SW 1271 (cell line): ENCODE measurements around the gene ABCC5.

Experiments used
- DNase-seq, 2 experiments: peaks; one replicate each; lab custom pipeline; 2025; lab: John Stamatoyannopoulos, UW

The ABCC5 gene

DNA sequence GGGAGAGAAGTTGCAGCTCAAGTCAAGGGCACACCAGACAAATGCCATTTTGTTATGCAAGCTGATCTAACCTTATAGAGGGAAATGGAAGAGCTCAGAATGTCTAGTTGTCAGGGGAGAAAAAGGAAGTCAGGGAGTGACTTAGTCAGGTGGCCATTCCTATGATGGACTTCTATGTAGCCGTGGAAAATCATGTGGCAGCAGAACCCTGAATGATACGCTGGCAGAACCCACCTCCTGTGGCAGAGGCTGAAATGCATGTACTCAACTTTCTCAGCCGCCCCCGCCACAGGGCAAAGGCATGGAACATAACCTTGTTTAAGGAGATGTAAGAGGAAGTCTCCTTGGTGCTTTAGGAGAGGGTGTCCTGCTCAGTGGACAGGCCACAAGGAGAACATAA lies 95.3 kb downstream of the ABCC5 start:
- no peak for DNase-seq

- no peak for DNase-seq
These were observed 96.6 kb downstream of the ABCC5 start for GRCh38 chr3:183921096-183921495.

DNA sequence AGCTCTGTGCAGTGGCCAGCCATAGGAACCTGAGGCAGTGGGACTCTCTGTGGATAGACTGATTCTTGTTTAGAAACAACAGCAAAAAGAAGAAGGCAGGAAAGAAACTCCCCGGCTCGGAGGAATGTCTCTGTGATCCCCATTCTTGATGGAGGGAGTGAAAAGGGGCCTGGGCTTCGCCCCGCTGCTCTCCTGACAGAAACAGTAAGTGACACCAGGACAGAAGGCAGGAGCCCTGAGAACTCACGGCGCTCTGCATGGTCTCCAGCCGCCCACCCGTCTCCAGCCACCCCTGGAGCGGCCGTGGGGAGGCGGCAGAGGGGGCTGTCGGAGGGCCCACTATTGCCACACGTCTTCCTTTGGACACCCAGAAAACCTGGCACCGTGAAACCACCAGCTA lies 97.3 kb downstream of the ABCC5 start:
- no peak for DNase-seq

GRCh38 chr3:183918178-183918577 lies 99.5 kb downstream of the ABCC5 start:
- no peak for DNase-seq

DNA sequence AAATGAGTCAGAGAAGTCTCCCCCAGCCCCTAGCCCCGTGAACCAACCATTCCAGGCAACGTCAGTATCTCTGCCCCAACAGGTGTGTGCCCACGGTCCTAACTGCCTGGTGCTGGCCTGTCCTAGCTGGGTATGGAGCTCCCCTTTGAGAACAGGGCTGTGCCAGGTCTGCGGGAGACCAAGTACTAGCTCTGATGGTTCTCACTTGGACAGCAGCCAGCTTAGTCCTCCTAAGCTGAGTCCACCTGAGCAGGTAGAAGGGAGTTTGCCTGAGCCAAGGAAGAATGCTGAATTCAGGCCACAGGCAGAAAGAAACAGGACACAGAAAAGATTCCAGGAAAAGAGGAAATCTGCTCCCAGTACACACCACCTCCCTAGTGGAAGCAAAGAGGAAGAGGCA lies 99.9 kb downstream of the ABCC5 start:
- DNase-seq = no peak

GRCh38 chr3:183914856-183915255 lies 102.8 kb downstream of the ABCC5 start:
- DNase-seq = no peak

GRCh38 chr3:183913580-183913920 lies 104.1 kb downstream of the ABCC5 start:
- DNase-seq = no peak

DNA sequence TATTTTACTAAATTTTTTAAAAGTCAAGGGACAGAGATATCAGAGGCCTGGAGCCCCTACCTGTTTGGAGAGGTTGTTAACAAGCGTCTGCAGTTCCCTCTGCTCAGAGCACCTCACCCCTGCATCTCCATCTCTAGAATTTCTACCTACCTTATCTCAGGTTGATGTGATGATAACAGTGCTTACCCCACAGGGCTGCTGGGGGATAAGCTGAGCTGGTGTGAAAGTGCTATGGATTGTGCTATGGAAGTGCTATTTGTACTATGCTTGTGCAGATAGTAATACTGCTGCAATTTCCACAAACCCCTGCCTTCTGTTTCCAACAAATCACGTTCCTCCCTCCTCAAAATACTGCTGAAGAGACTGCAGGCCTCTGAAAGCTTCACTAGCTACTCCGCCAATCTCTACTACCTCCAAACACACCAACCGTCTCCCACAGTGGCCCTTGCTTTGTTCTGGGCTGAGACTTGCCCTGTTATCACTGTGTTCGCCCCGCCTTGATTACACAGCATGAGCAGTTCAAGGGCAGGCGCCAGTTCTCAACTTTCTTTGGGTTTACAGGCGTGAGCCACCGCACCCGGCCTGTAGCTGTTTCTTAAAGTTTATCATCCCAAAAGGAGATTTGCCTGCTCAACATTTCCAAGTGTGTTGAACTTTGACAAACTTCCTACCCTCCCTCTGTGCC lies 104.6 kb downstream of the ABCC5 start:
- DNase-seq = no peak

- no peak for DNase-seq
These were observed 105.7 kb downstream of the ABCC5 start for GRCh38 chr3:183911763-183912506.

- DNase-seq = no peak
These were observed 106.6 kb downstream of the ABCC5 start for GRCh38 chr3:183911087-183911486.

DNA sequence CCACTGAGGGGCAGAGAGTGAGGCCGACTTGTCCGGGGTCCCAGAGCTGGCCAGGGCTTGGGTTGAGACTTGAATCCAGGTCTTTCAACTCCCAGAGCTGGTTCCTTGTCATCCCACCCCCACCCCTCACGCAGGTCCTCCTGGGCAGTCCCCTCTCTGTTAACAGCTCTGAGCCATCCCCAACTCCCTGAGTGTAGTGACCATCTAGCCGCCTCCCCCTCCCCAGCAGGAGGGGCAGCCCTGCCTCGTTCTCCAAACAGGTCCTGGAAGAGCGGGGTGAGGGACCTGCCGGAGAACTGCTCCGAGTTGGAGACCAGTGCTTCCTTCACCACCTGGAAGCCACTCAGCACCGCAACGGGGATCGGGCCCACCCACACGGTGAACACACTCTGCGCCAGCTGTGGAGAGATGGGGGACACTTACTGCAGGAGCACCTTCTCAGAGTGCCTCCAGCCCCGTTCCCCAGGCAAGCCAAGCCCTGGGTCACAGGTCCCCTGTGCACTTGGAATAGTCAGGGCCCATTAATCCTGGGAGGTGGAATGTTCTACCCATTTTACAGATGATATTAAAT lies 108.6 kb downstream of the ABCC5 start:
- no peak for DNase-seq

DNA sequence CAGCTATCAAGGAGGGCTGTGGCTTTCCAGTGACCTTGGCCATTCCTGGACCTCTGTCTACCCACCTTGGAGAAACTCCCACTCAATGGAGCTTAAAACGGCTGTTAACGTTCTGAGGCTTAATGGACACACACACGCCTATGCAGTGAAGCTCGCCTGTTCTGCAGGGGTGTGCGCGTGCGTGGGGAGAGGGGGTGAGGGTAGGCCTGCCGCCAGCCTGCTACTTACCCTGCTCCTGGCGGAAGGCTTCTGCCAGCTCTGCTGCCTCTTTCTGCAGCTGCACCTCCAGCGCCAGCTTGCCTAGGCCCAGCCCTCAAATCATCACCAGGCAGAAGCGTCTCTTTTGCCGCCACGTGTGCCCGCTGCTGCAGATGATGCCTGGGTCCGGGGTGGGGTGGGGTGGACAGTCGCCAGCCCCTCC lies 109.8 kb downstream of the ABCC5 start:
- no peak for DNase-seq

GRCh38 chr3:183907176-183907575 lies 110.5 kb downstream of the ABCC5 start:
- no peak for DNase-seq

- DNase-seq = no peak
These were observed 111.3 kb downstream of the ABCC5 start for GRCh38 chr3:183906234-183906921.

GRCh38 chr3:183904833-183905780 lies 112.6 kb downstream of the ABCC5 start:
- DNase-seq = no peak

DNA sequence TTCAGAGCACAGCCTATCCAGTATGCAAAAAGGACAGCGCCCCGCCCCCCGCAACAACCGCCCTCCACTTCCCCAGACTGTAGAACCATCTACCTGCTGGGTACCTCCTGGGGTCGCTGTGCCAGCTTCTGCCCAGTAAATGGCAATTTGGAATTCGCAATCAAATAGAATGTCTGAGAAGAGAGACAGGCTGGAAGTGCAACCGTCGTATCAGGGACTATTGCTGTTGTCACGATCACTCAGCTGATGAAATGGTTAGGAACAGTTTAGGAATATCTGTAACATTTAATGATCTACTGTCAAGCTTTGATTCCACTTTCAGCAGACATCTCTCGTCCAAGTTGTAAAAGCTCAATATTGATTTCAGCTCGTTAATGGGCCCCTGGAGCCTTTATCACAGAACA lies 119.7 kb downstream of the ABCC5 start:
- no peak for DNase-seq

DNA sequence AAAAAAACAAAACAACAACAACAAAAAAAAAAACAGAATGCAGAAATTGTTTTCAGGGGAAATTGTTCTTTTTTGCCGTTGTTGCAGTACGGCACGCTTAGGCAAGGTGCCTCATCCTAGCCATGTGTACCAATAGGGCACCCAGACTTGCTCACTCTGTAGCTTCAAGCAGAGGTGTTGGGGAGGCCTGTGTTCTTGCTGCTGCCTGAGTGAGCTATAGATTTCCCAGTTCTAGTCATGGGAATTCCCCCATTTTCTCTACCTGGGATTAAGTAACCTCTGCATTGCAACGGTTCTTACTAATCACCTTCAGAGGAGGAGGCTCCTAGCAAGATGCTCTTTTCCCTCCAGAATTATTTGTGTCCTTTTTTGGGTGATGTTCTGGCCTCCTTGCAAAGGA lies 120.1 kb downstream of the ABCC5 start:
- no peak for DNase-seq

GRCh38 chr3:183896610-183897009 lies 121.1 kb downstream of the ABCC5 start:
- DNase-seq = no peak

GRCh38 chr3:183896184-183896583 lies 121.5 kb downstream of the ABCC5 start:
- no peak for DNase-seq

- no peak for DNase-seq
These were observed 121.9 kb downstream of the ABCC5 start for GRCh38 chr3:183895774-183896173.

- peak in 1 of 2 experiments; percentile 58 for DNase-seq
These were observed 122.4 kb downstream of the ABCC5 start for GRCh38 chr3:183895296-183895695.
